Fibroblast of skin of left quadriceps (primary cell): Measurements from ENCODE around the gene SCAMP1.
"Not testable (repeated sequence)": the region's sequence is repeated elsewhere in the genome, so short reads cannot be mapped to it uniquely, and the experiment has no call there.

ENCODE experiments used
- DNase-seq, 2 experiments: peaks; one replicate each; pipeline ENCODE4 v3.0.0-alpha.2; 2013; ENCODE audit warnings: low read depth in 2 of 2

Gene SCAMP1

GRCh38 chr5:78429332-78429980 is 69.0 kb downstream of the SCAMP1 start:
- DNase-seq = no peak

- DNase-seq = peak; percentile 4 to 6
Measured at GRCh38 chr5:78430866-78431265, 70.4 kb downstream of the SCAMP1 start.

GRCh38 chr5:78433972-78434371 is 73.6 kb downstream of the SCAMP1 start:
- DNase-seq = no peak

- no peak for DNase-seq
Measured at GRCh38 chr5:78447775-78448424, 87.5 kb downstream of the SCAMP1 start.

GRCh38 chr5:78449103-78449502 is 88.7 kb downstream of the SCAMP1 start:
- DNase-seq = no peak

GRCh38 chr5:78457507-78457906 is 97.1 kb downstream of the SCAMP1 start:
- not testable (repeated sequence) for DNase-seq

- no peak for DNase-seq
Measured at GRCh38 chr5:78458843-78459242, 98.4 kb downstream of the SCAMP1 start.

GRCh38 chr5:78467140-78467539 is 106.7 kb downstream of the SCAMP1 start:
- DNase-seq = no peak

- DNase-seq = peak; percentile 18 to 21
Measured at GRCh38 chr5:78467752-78468357, 107.4 kb downstream of the SCAMP1 start.

GRCh38 chr5:78471896-78472295 is 111.5 kb downstream of the SCAMP1 start:
- DNase-seq = no peak

GRCh38 chr5:78472469-78473106 is 112.2 kb downstream of the SCAMP1 start:
- DNase-seq = no peak

GRCh38 chr5:78473751-78474150 is 113.3 kb downstream of the SCAMP1 start:
- no peak for DNase-seq

- no peak for DNase-seq
Measured at GRCh38 chr5:78475370-78475769, 115.0 kb downstream of the SCAMP1 start.

GRCh38 chr5:78476795-78477194 is 116.4 kb downstream of the SCAMP1 start:
- DNase-seq = no peak

GRCh38 chr5:78482948-78483347 is 122.5 kb downstream of the SCAMP1 start:
- DNase-seq = no peak

GRCh38 chr5:78483809-78484521 is 123.5 kb downstream of the SCAMP1 start:
- DNase-seq = no peak

GRCh38 chr5:78486218-78486617 is 125.8 kb downstream of the SCAMP1 start:
- DNase-seq = no peak

GRCh38 chr5:78487846-78488245 is 127.4 kb downstream of the SCAMP1 start:
- no peak for DNase-seq

GRCh38 chr5:78490709-78491485 is 130.5 kb downstream of the SCAMP1 start:
- DNase-seq = no peak

- DNase-seq = no peak
Measured at GRCh38 chr5:78492224-78492623, 131.8 kb downstream of the SCAMP1 start.

GRCh38 chr5:78492650-78493049 is 132.2 kb downstream of the SCAMP1 start:
- no peak for DNase-seq
